Left renal pelvis (tissue), 4 donors: Measurements from ENCODE around the gene CRAT. TPM values are rescaled to one million over a fixed set of nuclear protein-coding genes. Genes with fewer than 3 reads are reported as not detected.

Experiments used
- DNase-seq, 4 donors: peaks; one replicate each; pipeline ENCODE4 v3.0.0-alpha.2; 2013; ENCODE audit warnings: low read depth in 4 of 4, low spot score in 3 of 4
- polyA plus RNA-seq, 4 donors: library from polyadenylated mRNA; unstranded; fragments of 120-200 nt; gene quantifications; one replicate each; pipeline ENCODE4 v1.2.1, GENCODE V29; 2013; ENCODE audit not compliant: insufficient read length in 4 of 4

CRAT gene
- 10 to 100 TPM; 30.4 to 47.9 (median 37.1) TPM for polyA plus RNA-seq

GRCh38 chr9:129110740-129111527 is at the start of gene CRAT, which contains the start of gene PTPA:
TSS of gene CRAT (minus strand) at chr9:129110793. CDS start at chr9:129110509, 284 bp downstream.
TSS of gene PTPA (plus strand) at chr9:129111415. CDS start at chr9:129111601, 186 bp downstream.
- peak; percentile 82 to 85 (median 83) for DNase-seq

- DNase-seq, result no peak
These were observed 45.6 kb upstream of the CRAT start for GRCh38 chr9:129156163-129156562.

GRCh38 chr9:129154866-129155477 is 44.4 kb upstream of the CRAT start:
- no peak for DNase-seq

- no peak for DNase-seq
These were observed 40.9 kb upstream of the CRAT start for GRCh38 chr9:129151469-129151868.

GRCh38 chr9:129150672-129151211 is 40.1 kb upstream of the CRAT start:
- DNase-seq, result no peak

GRCh38 chr9:129150122-129150521 is 39.5 kb upstream of the CRAT start:
- no peak for DNase-seq

GRCh38 chr9:129149442-129149841 is 38.8 kb upstream of the CRAT start:
- DNase-seq, result no peak

- no peak for DNase-seq
These were observed 38.0 kb upstream of the CRAT start for GRCh38 chr9:129148463-129149204.

- no peak for DNase-seq
These were observed 35.9 kb upstream of the CRAT start for GRCh38 chr9:129146441-129146941.

- peak in 1 of 4 donors; percentile 59 for DNase-seq
These were observed 35.3 kb upstream of the CRAT start for GRCh38 chr9:129145841-129146292.

GRCh38 chr9:129145316-129145715 is 34.7 kb upstream of the CRAT start:
- no peak for DNase-seq

GRCh38 chr9:129143031-129143927 is 32.7 kb upstream of the CRAT start:
- peak in 2 of 4 donors; percentile 86 to 89 for DNase-seq

- no peak for DNase-seq
These were observed 31.7 kb upstream of the CRAT start for GRCh38 chr9:129142138-129142935.

GRCh38 chr9:129141066-129142041 is 30.8 kb upstream of the CRAT start:
- peak in 1 of 4 donors; percentile 55 for DNase-seq

GRCh38 chr9:129140397-129141065 is 29.9 kb upstream of the CRAT start:
- no peak for DNase-seq

GRCh38 chr9:129139993-129140396 is 29.4 kb upstream of the CRAT start:
- DNase-seq, result peak; percentile 95 to 96 (median 96)
